PC-3 (cell line): ENCODE measurements around the gene SLC7A1. TPM values are rescaled to one million over a fixed set of nuclear protein-coding genes. Genes with fewer than 3 reads are reported as not detected.

ENCODE experiments used
- ATAC-seq: fragments of 200-7000 bp; cut with Tn5 transposase; 2 replicates; pipeline ENCODE4 v1.9.1; 2020; ENCODE audit warnings: mild to moderate bottlenecking, moderate library complexity
- BruUV-seq: library from RNA; stranded (reverse); fragments of 400-500 nt; replicated peaks from 2 replicates; lab custom pipeline; 2021; lab: Mats Ljungman, UMichigan
- CTCF ChIA-PET: fragments of 300-600 bp; sonication (Branson Sonifier 250); formaldehyde crosslinking; loops from one replicate; lab custom pipeline; 2022; ENCODE audit warnings: antibody characterized with exemption; lab: Charles Lee
- POLR2A ChIA-PET: fragments of 300-600 bp; sonication (Branson Sonifier 250); formaldehyde crosslinking; loops from one replicate; lab custom pipeline; 2022; ENCODE audit warnings: antibody characterized with exemption; ENCODE audit not compliant: unreplicated experiment; lab: Charles Lee
- DNase-seq: peaks from one replicate; pipeline ENCODE4 v3.0.0-alpha.2; 2015
- H2AFZ ChIP-seq: fragments of 300-600 bp; sonication (generic); 2 replicates; pipeline ENCODE4 v1.6.0; 2016; ENCODE audit warnings: antibody characterized with exemption, low read length
- H3F3A ChIP-seq: fragments of 300-600 bp; sonication (generic); one replicate; pipeline ENCODE4 v1.6.0; 2017; ENCODE audit warnings: antibody characterized with exemption, low read length, control low read depth, mild to moderate bottlenecking; ENCODE audit not compliant: unreplicated experiment
- H3K27ac ChIP-seq: fragments of 300-600 bp; sonication (generic); 2 replicates; pipeline ENCODE4 v1.5.1; 2016; ENCODE audit warnings: mild to moderate bottlenecking, low read length
- H3K27me3 ChIP-seq: fragments of 300-600 bp; sonication (generic); 2 replicates; pipeline ENCODE4 v1.6.1; 2016; ENCODE audit warnings: low read length, mixed read lengths
- H3K36me3 ChIP-seq: fragments of 300-600 bp; sonication (generic); 2 replicates; pipeline ENCODE4 v1.6.1; 2016; ENCODE audit warnings: low read depth, mixed run types, low read length, mixed read lengths
- H3K4me1 ChIP-seq: fragments of 300-600 bp; sonication (generic); 2 replicates; pipeline ENCODE4 v1.5.1; 2016; ENCODE audit warnings: low read length; ENCODE audit not compliant: insufficient read depth
- H3K4me2 ChIP-seq: fragments of 300-600 bp; sonication (generic); 2 replicates; pipeline ENCODE4 v1.6.0; 2016; ENCODE audit warnings: low read length
- H3K4me3 ChIP-seq: fragments of 300-600 bp; sonication (generic); 2 replicates; pipeline ENCODE4 v1.5.1; 2016; ENCODE audit warnings: mild to moderate bottlenecking, low read length, mixed read lengths
- H3K79me2 ChIP-seq: fragments of 300-600 bp; sonication (generic); 2 replicates; pipeline ENCODE4 v1.6.1; 2017; ENCODE audit warnings: low read length, mixed read lengths
- H3K9ac ChIP-seq: fragments of 300-600 bp; sonication (generic); 2 replicates; pipeline ENCODE4 v1.6.0; 2016; ENCODE audit warnings: mild to moderate bottlenecking, low read length
- H3K9me2 ChIP-seq: fragments of 300-600 bp; sonication (generic); replicated peaks from 2 replicates; pipeline ENCODE4 v1.6.1; 2016; ENCODE audit warnings: mixed run types, low read length, mixed read lengths
- H3K9me3 ChIP-seq: fragments of 300-600 bp; sonication (generic); 2 replicates; pipeline ENCODE4 v1.6.1; 2016; ENCODE audit warnings: low read length, mixed read lengths
- H4K20me1 ChIP-seq: fragments of 300-600 bp; sonication (generic); 2 replicates; pipeline ENCODE4 v1.6.1; 2016; ENCODE audit warnings: low read length, mixed read lengths
- CTCF ChIP-seq: fragments of 300-600 bp; sonication (generic); conservative IDR thresholded peaks from 2 replicates; pipeline ENCODE4 v1.5.1; 2017; ENCODE audit warnings: antibody characterized with exemption, low read depth, mild to moderate bottlenecking, low read length
- EZH2 ChIP-seq: fragments of 300-600 bp; sonication (generic); IDR thresholded peaks from one replicate; pipeline ENCODE4 v1.6.1; 2017; ENCODE audit warnings: antibody characterized with exemption, mild to moderate bottlenecking, low read length; ENCODE audit not compliant: unreplicated experiment
- EZH2phosphoT487 ChIP-seq: fragments of 300-600 bp; sonication (generic); IDR thresholded peaks from 2 replicates; pipeline ENCODE4 v1.6.1; 2018; ENCODE audit warnings: mild to moderate bottlenecking, antibody characterized with exemption, low read length, borderline replicate concordance
- intact Hi-C: fragments of 100-400 bp; cut with micrococcal nuclease; formaldehyde crosslinking; loops from 2 replicates; pipeline ENCODE4 v1.9.0; 2023
- total RNA-seq: library from RNA; depleted of rRNA; stranded (reverse); fragments of >200 nt; gene quantifications from 2 replicates; pipeline ENCODE4 v1.2.3, GENCODE V29; 2014

The SLC7A1 gene
- total RNA-seq, 1 experiment from 2014 or later: 19.5 TPM

- no peaks in the 10 kb centered on the region for H3K9me2 ChIP-seq
- ChIA-PET CTCF (no interaction called here), POLR2A (no interaction called here)
- DNase-seq: no peak
- no peaks in the 10 kb centered on the region for H3K27me3 ChIP-seq
- intact Hi-C loops: no loop called here
- TF ChIP-seq CTCF (no peak), EZH2 (no peak), EZH2phosphoT487 (no peak)
- no peak overlapping the region for H3K4me2 ChIP-seq
- peaks cover 22% of the 10 kb centered on the region for H3K36me3 ChIP-seq
- no peaks in the 10 kb centered on the region for H3K4me1 ChIP-seq
- H3K4me3 ChIP-seq: no peak overlapping the region
- no peaks in the 10 kb centered on the region for H4K20me1 ChIP-seq
- H2AFZ ChIP-seq: no peak overlapping the region
- H3K9ac ChIP-seq: no peak overlapping the region
- no peak for ATAC-seq
- BruUV-seq: no TSS peak
- no peak overlapping the region for H3K27ac ChIP-seq
- no peaks in the 10 kb centered on the region for H3K79me2 ChIP-seq
- no peaks in the 10 kb centered on the region for H3F3A ChIP-seq
- no peaks in the 10 kb centered on the region for H3K9me3 ChIP-seq
These were observed 68.7 kb downstream of the SLC7A1 start for GRCh38 chr13:29526741-29527140.

GRCh38 chr13:29525757-29526156 is 69.7 kb downstream of the SLC7A1 start:
- Histone ChIP-seq H3K36me3 (peaks cover 29% of the 10 kb centered on the region), H3K4me1 (no peaks in the 10 kb centered on the region), H3K4me3 (no peak overlapping the region), H2AFZ (no peak overlapping the region), H3K9me3 (no peaks in the 10 kb centered on the region), H3K4me2 (no peak overlapping the region), H3K9ac (no peak overlapping the region), H4K20me1 (no peaks in the 10 kb centered on the region), H3K27me3 (no peaks in the 10 kb centered on the region), H3K9me2 (no peaks in the 10 kb centered on the region), H3K79me2 (no peaks in the 10 kb centered on the region), H3F3A (no peaks in the 10 kb centered on the region), H3K27ac (no peak overlapping the region)
- DNase-seq (no peak), ATAC-seq (no peak)
- POLR2A ChIA-PET: no interaction called here
- TF ChIP-seq EZH2phosphoT487 (no peak), EZH2 (no peak), CTCF (no peak)
- intact Hi-C loops: no loop called here
- BruUV-seq: no TSS peak
- CTCF ChIA-PET: no interaction called here

- BruUV-seq: no TSS peak
These were observed 70.8 kb downstream of the SLC7A1 start for GRCh38 chr13:29524641-29525040.

More at GRCh38 chr13:29524641-29525040, 70.8 kb downstream of the SLC7A1 start:
- H3K9me3 ChIP-seq: no peaks in the 10 kb centered on the region
- H2AFZ ChIP-seq: no peak overlapping the region
- H3K27ac ChIP-seq: no peak overlapping the region
- H3K36me3 ChIP-seq: peaks cover 29% of the 10 kb centered on the region
- 0 out of 2 replicates have a peak, but pooled peaks cover 3% of the 10 kb centered on the region for H4K20me1 ChIP-seq
- no peak overlapping the region for H3K4me3 ChIP-seq
- no peaks in the 10 kb centered on the region for H3K4me1 ChIP-seq
- no peak for TF ChIP-seq CTCF
- no peak for TF ChIP-seq EZH2phosphoT487
- TF ChIP-seq EZH2: no peak
- no peak for ATAC-seq
- no peaks in the 10 kb centered on the region for H3K79me2 ChIP-seq
- no peaks in the 10 kb centered on the region for H3F3A ChIP-seq
- H3K9ac ChIP-seq: no peak overlapping the region
- ChIA-PET CTCF (no interaction called here), POLR2A (no interaction called here)
- intact Hi-C loops: no loop called here
- DNase-seq: no peak
- H3K4me2 ChIP-seq: no peak overlapping the region
- H3K27me3 ChIP-seq: no peaks in the 10 kb centered on the region
- H3K9me2 ChIP-seq: no peaks in the 10 kb centered on the region
